BLaER1 treated with 17β-estradiol and CSF1 and Interleukin-3, amounts not matched to agents 10 nM and 100 nM (cell line): Measurements from ENCODE around the gene COLEC12.
"Not testable (repeated sequence)": the region's sequence is repeated elsewhere in the genome, so short reads cannot be mapped to it uniquely, and the experiment has no call there.

Experiments
- H3K27ac ChIP-seq, 11 experiments: shearing (Covaris generic); formaldehyde crosslinking; 2 replicates each; pipeline ENCODE4 v1.8.1; 2022
- H3K27me3 ChIP-seq, 11 experiments: shearing (Covaris generic); formaldehyde crosslinking; 2 replicates each; pipeline ENCODE4 v1.8.1; 2022
- H3K36me3 ChIP-seq, 11 experiments: shearing (Covaris generic); formaldehyde crosslinking; 2 replicates each; pipeline ENCODE4 v1.8.1; 2022
- H3K4me1 ChIP-seq, 10 experiments: shearing (Covaris generic); formaldehyde crosslinking; 2 replicates each; pipeline ENCODE4 v1.8.1; 2022
- H3K4me2 ChIP-seq, 11 experiments: shearing (Covaris generic); formaldehyde crosslinking; 2 replicates each; pipeline ENCODE4 v1.8.1; 2022
- H3K4me3 ChIP-seq, 10 experiments: shearing (Covaris generic); formaldehyde crosslinking; 2 replicates each; pipeline ENCODE4 v1.8.1; 2022
- H3K9ac ChIP-seq, 11 experiments: shearing (Covaris generic); formaldehyde crosslinking; 2 replicates each; pipeline ENCODE4 v1.8.1; 2022
- H3K9me3 ChIP-seq, 11 experiments: shearing (Covaris generic); formaldehyde crosslinking; replicated peaks in 1 of 11; 2 replicates each; pipeline ENCODE4 v1.8.1; 2022
- H4K20me1 ChIP-seq, 11 experiments: shearing (Covaris generic); formaldehyde crosslinking; 2 replicates each; pipeline ENCODE4 v1.8.1; 2022
- Cebpa-rat ChIP-seq, 11 experiments: shearing (Covaris generic); IDR thresholded peaks; 2 replicates each; pipeline ENCODE4 v1.8.1; 2022

The COLEC12 gene

GRCh38 chr18:294566-294965, 205.9 kb downstream of the COLEC12 start:
- no peaks in the 10 kb centered on the region for H3K36me3 ChIP-seq
- H3K9me3 ChIP-seq = 0 out of 22 replicates have a peak, but pooled peaks cover 0 to 7% (median 0%) of the 10 kb centered on the region in 11 experiments
- H3K9ac ChIP-seq = no peak overlapping the region
- H3K27me3 ChIP-seq = no peaks in the 10 kb centered on the region
- TF ChIP-seq Cebpa-rat (IDR thresholded peaks at IDR 0.05) = no peak
- peaks cover 0 to 29% (median 0%) of the 10 kb centered on the region in 10 experiments; a peak in 6 of 20 replicates for H3K4me1 ChIP-seq
- H3K27ac ChIP-seq = no peak overlapping the region
- no peaks in the 10 kb centered on the region for H4K20me1 ChIP-seq
- no peak overlapping the region for H3K4me3 ChIP-seq
- H3K4me2 ChIP-seq = no peak overlapping the region

GRCh38 chr18:293536-293935, 207.0 kb downstream of the COLEC12 start:
- H3K4me1 ChIP-seq = peaks cover 0 to 40% (median 4%) of the 10 kb centered on the region in 10 experiments; a peak in 10 of 20 replicates
- H3K27me3 ChIP-seq = no peaks in the 10 kb centered on the region
- H3K36me3 ChIP-seq = no peaks in the 10 kb centered on the region
- no peak overlapping the region for H3K4me2 ChIP-seq
- H4K20me1 ChIP-seq = no peaks in the 10 kb centered on the region
- H3K27ac ChIP-seq = no peak overlapping the region
- TF ChIP-seq Cebpa-rat (IDR thresholded peaks at IDR 0.05) = no peak
- H3K4me3 ChIP-seq = no peak overlapping the region
- H3K9me3 ChIP-seq = 0 out of 22 replicates have a peak, but pooled peaks cover 0 to 7% (median 0%) of the 10 kb centered on the region in 11 experiments
- no peak overlapping the region for H3K9ac ChIP-seq

DNA sequence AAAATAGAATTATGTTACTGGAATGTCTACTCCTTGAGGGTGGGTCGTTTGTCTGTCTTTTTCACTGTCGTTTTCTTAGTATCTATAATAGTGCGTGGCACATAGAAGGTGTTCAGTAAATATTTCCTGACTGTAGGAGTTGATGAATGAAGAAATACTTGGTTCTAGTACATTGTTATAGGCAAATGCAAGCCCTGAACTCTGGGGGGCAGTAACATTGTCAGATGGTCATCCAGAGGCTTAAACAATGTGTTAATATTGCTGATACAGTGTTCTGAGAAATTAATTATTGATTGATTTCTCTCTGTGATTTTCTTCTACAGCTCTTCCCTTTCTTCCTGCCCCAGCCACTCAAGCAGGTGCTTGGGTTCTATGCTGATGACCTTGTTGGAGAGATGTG, 208.2 kb downstream of the COLEC12 start:
- no peak overlapping the region for H3K9ac ChIP-seq
- H3K4me3 ChIP-seq = no peak overlapping the region
- no peak overlapping the region for H3K27ac ChIP-seq
- TF ChIP-seq Cebpa-rat (IDR thresholded peaks at IDR 0.05) = no peak
- H3K4me2 ChIP-seq = no peak overlapping the region
- no peaks in the 10 kb centered on the region for H3K36me3 ChIP-seq
- peaks cover 0 to 52% (median 4%) of the 10 kb centered on the region in 10 experiments; a peak in 10 of 20 replicates for H3K4me1 ChIP-seq
- H3K27me3 ChIP-seq = no peaks in the 10 kb centered on the region
- 0 out of 22 replicates have a peak, but pooled peaks cover 0 to 7% (median 0%) of the 10 kb centered on the region in 11 experiments for H3K9me3 ChIP-seq
- no peaks in the 10 kb centered on the region for H4K20me1 ChIP-seq

- H3K4me3 ChIP-seq, H3K27ac ChIP-seq, H3K27me3 ChIP-seq, H3K36me3 ChIP-seq, H3K4me2 ChIP-seq, H3K9me3 ChIP-seq, H3K9ac ChIP-seq, H4K20me1 ChIP-seq: not testable (repeated sequence)
- H3K4me1 ChIP-seq = peaks cover 0 to 53% (median 8%) of the 10 kb centered on the region in 10 experiments; a peak in 10 of 20 replicates
Measured at GRCh38 chr18:289970-290369, 210.5 kb downstream of the COLEC12 start.

GRCh38 chr18:289026-289425, 211.5 kb downstream of the COLEC12 start:
- peaks cover 0 to 52% (median 8%) of the 10 kb centered on the region in 10 experiments; a peak in 10 of 20 replicates for H3K4me1 ChIP-seq
- no peaks in the 10 kb centered on the region for H3K36me3 ChIP-seq
- no peak for TF ChIP-seq Cebpa-rat (IDR thresholded peaks at IDR 0.05)
- peak overlapping the region in 2 of 11 experiments; percentile 28 to 60; a peak in 3 of 22 replicates for H3K9ac ChIP-seq
- peak overlapping the region in 5 of 11 experiments; percentile 9 to 72 (median 61); a peak in 10 of 22 replicates for H3K27ac ChIP-seq
- H3K9me3 ChIP-seq = 0 out of 22 replicates have a peak, but pooled peaks cover 0 to 2% (median 0%) of the 10 kb centered on the region in 11 experiments
- H4K20me1 ChIP-seq = no peaks in the 10 kb centered on the region
- no peaks in the 10 kb centered on the region for H3K27me3 ChIP-seq
- peak overlapping the region in 5 of 11 experiments; percentile 23 to 79 (median 67); a peak in 9 of 22 replicates for H3K4me2 ChIP-seq
- H3K4me3 ChIP-seq = no peak overlapping the region

DNA sequence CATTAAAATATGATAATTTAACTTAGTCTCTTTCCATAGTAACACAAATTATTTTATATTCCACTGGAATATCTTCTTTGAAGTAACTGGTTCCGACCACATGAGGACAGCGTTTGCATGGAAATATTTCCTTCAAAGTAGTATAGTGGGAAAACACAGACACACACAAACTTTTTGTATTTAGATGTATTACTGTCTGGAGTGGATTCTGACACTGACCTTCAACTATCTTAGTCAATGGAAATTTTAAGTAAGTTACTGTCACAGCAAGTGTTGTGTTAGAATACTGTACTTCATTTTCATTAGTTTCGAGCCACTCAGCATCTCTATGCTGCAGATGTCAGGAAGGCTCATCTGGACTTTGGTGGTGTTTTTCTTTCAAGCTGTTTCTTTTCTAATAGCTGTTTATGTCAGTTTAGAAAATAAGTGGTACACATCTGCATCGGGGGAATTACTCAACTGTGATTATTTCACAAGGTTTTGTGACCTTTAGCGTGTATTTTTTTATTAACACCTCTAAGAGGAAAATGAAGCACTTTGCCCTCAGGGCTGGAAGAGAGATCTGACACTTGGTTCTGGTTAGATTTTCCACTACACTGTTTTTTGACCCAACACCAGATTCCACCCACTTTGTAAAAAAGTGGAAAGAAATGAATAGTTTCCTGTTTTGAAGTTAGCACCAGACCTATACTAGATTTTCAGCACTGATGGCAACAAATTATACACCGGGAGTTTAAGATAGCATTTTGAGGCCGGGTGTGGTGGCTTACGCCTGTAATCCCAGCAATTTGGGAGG, 213.8 kb downstream of the COLEC12 start:
- no peaks in the 10 kb centered on the region for H3K36me3 ChIP-seq
- no peak for TF ChIP-seq Cebpa-rat (IDR thresholded peaks at IDR 0.05)
- H3K27me3 ChIP-seq = no peaks in the 10 kb centered on the region
- H4K20me1 ChIP-seq = no peaks in the 10 kb centered on the region
- H3K9ac ChIP-seq = peak overlapping the region in 2 of 11 experiments; percentile 4 to 20; a peak in 2 of 22 replicates
- no peak overlapping the region for H3K4me3 ChIP-seq
- H3K9me3 ChIP-seq = no peaks in the 10 kb centered on the region
- H3K4me2 ChIP-seq = peak overlapping the region in 3 of 11 experiments; percentile 67 to 79 (median 69); a peak in 6 of 22 replicates
- peak overlapping the region in 4 of 11 experiments; percentile 2 to 49 (median 26); a peak in 7 of 22 replicates for H3K27ac ChIP-seq
- peaks cover 0 to 52% (median 8%) of the 10 kb centered on the region in 10 experiments; a peak in 10 of 20 replicates for H3K4me1 ChIP-seq

DNA sequence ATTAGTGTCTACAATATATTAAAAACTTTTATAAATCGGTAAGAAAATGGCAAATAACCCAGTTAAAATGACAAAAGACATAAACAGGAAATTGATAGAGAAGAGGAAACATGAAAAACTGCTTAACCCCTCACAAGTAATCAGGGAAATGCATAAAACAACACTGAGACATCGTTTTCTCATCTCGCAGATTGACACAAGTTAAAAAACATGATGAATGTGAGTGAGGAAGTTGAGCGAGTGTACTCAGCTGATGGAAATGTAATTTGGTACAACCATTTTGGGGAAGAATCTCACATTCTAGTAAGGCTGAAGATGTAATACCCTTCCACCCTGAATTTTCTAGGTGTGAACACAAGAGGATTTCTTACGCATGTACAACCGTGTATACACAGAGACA, 214.7 kb downstream of the COLEC12 start:
- Histone ChIP-seq H3K36me3 (no peaks in the 10 kb centered on the region), H3K9ac (no peak overlapping the region), H3K4me1 (peaks cover 0 to 51% (median 8%) of the 10 kb centered on the region in 10 experiments; a peak in 10 of 20 replicates), H3K4me3 (no peak overlapping the region), H3K27ac (peak overlapping the region in 4 of 11 experiments; percentile 2 to 49 (median 18); a peak in 3 of 22 replicates), H3K4me2 (peak overlapping the region in 3 of 11 experiments; percentile 29 to 69 (median 67); a peak in 4 of 22 replicates), H4K20me1 (no peaks in the 10 kb centered on the region), H3K9me3 (no peaks in the 10 kb centered on the region), H3K27me3 (no peaks in the 10 kb centered on the region)
- TF ChIP-seq Cebpa-rat (IDR thresholded peaks at IDR 0.05) = no peak

DNA sequence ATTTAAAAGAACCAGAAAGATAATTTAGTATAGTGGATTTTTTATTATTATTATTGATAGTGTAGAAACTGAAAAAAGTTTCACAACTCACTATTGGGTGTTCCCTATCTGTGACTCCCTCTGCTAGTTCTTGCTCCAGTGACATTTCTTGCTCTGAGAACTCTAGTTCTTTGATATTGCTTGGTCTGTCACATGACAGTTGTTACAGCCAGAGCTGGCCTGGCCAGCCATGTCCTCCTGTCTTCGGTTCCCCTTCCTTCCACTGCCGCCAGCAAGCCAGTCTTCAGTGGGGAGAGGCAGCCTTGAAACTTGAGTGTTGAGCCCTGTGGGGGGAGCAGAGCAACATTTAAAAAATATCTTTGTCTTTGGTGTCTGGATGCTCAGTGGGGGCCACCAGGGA, 225.0 kb downstream of the COLEC12 start:
- Histone ChIP-seq H3K4me2 (peak overlapping the region in 2 of 11 experiments; percentile 6 to 53; a peak in 3 of 22 replicates), H3K4me3 (no peak overlapping the region), H4K20me1 (no peaks in the 10 kb centered on the region), H3K4me1 (peaks cover 0 to 12% (median 0%) of the 10 kb centered on the region in 10 experiments; a peak in 3 of 20 replicates), H3K9me3 (peaks cover 11 to 18% (median 12%) of the 10 kb centered on the region in 11 experiments; a peak in 20 of 22 replicates), H3K27ac (0 out of 22 replicates have a peak overlapping the region, but pooled peaks of 1 of the 11 experiments have one; percentile 11), H3K9ac (no peak overlapping the region), H3K27me3 (no peaks in the 10 kb centered on the region), H3K36me3 (no peaks in the 10 kb centered on the region)
- no peak for TF ChIP-seq Cebpa-rat (IDR thresholded peaks at IDR 0.05)

DNA sequence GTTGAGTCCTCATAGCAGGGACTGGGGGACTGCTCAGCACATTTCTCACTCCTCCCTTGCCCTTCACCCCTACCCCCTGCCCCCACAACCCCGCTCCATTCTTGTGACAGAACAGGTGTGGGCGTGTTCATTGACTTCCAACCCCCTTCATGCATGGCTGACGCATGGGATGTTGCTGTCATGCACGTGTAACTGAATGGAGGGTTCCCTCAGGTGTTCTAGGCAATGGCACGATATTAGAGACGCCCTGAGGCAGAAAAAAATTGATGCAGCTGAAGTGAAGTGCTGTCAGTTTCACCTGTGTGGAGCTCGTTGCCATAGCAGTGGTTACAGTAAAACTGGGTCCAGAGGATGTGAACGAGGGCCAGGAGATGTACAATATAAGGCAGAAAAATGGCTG, 226.2 kb downstream of the COLEC12 start:
- no peaks in the 10 kb centered on the region for H3K36me3 ChIP-seq
- H4K20me1 ChIP-seq = no peaks in the 10 kb centered on the region
- H3K9me3 ChIP-seq = peaks cover 11 to 18% (median 12%) of the 10 kb centered on the region in 11 experiments; a peak in 20 of 22 replicates
- peaks cover 6 to 19% (median 7%) of the 10 kb centered on the region in 10 experiments for H3K4me1 ChIP-seq
- no peak overlapping the region for H3K27ac ChIP-seq
- H3K9ac ChIP-seq = no peak overlapping the region
- no peak overlapping the region for H3K4me3 ChIP-seq
- no peak for TF ChIP-seq Cebpa-rat (IDR thresholded peaks at IDR 0.05)
- H3K4me2 ChIP-seq = no peak overlapping the region
- no peaks in the 10 kb centered on the region for H3K27me3 ChIP-seq
